ENCODE data around the gene JMJD1C.

Gene JMJD1C

GRCh38 chr10:63206576-63206975, 259.2 kb downstream of the JMJD1C start:
- DNase-seq: no peak

DNA sequence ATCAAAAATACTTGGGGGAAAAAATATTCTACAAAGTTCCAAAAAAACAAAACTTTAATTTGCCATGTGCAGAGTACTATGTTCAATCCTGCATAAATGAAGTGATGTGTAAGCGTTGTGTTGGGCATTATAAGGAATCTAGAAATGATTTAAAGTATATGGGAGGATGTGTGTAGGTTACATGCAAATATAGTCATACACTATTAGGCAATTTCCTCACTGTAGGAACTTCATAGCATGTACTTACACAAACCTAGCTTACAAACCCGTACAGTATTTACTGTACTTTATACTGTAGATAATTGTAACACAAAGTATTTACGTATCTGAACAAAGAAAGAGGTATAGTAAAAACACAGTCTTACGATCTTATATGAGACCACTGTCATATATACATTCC, 260.4 kb downstream of the JMJD1C start:
- DNase-seq: no peak

GRCh38 chr10:63204667-63205391, 260.9 kb downstream of the JMJD1C start:
- no peak for DNase-seq

DNA sequence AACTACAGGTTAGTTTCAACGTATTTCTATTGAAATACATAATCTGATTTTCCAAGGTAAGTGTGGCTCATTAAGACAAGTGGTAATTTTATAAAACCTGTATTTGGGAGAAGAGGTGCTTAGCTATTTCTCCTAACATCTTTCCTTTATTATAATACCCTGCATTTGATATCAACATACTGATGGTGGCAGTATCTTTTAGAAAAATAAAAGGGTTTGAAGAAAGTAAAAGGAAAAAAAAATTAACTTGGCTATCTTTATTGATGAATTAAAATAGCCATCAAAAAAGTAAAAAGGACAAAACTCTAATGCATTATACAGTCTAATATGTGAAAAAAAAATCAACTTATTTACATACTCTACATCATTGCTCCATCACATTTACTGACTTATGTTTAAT, 264.7 kb downstream of the JMJD1C start:
- no peak for DNase-seq

DNA sequence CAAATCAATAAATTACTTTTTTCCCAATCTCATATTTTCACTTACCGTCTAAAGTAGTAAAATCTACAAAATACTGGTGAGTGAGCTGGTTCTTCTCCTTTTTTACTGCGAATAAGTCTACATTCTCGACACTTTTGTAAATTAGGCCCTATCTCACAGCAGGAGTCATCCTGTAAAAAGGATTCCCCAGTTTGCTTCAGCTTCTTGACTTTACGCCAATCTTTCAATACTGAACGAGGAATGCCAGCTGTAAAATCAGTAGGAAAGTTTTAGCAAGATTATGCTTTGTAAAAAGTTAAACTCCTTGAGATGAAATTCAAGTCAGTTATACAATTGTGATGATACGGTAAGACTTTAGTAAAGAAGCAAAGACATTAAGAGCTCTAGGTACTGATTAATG, 265.3 kb downstream of the JMJD1C start:
- no peak for DNase-seq

- no peak for DNase-seq
These were observed 266.1 kb downstream of the JMJD1C start for GRCh38 chr10:63199716-63200115.

DNA sequence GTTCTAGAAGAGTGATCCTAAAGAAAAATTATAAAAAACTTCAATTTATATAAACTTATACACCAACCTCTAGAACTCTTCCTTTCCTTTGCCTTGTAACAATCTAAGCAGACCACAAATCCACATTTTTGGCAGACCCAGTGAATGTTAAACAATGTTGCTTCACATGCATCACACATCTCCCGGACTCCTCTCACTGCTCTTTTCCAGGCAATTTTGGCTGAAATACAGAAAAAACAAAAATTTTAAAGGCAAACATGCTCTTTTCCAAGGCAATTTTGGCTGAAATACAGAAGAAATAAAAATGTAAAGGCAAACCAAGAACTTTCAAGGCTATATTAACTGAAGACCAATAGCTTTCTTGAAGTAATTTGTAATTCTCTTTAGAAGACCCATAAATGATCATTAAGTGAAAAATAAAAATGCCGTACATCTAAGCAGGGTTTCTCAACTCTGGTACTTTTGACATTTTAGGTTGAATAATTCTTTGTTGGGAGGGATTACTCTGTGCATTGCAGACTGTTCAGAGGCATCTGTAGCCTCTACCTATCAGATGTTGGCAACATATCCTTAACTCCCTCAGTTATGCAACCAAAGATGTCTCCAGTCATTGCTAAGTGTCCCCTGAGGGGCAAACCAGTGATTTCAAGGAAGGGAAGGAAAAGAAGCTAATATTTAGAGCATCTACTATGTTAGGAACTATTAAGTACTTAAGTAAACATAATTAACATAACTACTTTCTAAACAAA, 268.3 kb downstream of the JMJD1C start:
- no peak for DNase-seq

GRCh38 chr10:63192826-63193225, 273.0 kb downstream of the JMJD1C start:
- no peak for DNase-seq

- no peak for DNase-seq
These were observed 290.2 kb downstream of the JMJD1C start for GRCh38 chr10:63175534-63175933.

DNA sequence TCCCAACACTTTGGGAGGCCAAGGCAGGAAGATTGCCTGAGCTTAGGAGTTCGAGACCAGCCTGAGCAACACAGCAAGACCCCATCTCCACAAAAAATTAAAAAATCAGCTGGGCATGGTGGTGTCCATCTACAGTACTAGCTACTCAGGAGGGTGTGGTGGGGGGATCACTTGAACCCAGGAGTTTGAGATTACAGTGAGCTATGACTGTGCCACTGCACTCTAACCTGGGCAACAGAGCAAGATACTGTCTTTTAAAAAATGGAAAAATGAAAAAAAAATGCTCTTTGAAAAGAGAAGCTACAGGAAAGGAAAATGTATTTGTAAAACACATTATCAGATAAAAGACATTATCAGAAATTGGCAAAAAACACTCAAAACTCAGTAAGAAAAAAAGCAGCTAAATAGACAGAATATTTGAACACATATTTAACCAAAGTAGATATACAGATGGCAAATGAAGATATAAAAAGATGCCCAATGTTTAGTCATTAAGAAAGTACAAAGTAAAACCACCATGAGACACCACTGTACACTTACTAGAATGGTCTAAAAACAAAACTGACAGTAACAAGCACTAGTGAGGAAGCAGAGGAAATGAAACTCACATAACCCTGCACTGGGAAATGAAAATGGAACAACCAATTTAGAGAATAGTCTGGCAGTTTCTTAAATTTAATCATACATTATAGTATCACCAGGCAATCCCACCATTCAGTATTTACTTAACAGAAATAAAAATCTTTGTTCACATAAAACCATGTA, 292.1 kb downstream of the JMJD1C start:
- DNase-seq: no peak

DNA sequence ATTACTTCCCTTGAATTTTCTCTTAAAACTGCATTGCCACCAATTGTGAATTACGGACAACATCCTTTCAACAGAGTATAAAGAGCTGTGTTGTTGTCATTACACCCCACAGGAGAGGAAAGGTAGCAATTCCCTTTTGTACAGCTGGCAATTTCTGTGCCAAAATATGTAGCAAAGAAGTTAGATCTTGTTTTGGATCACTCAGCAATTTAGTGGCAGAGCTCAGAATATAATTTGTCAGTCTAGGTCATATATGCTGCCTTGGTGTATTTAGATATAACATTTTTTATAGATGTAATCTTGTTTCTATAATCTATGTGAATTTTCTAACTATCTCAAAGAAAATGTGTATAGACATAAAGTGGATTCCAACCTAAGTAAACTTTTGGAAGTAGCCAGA, 293.9 kb downstream of the JMJD1C start:
- no peak for DNase-seq

GRCh38 chr10:63171255-63171855, 294.4 kb downstream of the JMJD1C start:
- no peak for DNase-seq

GRCh38 chr10:63169624-63170023, 296.2 kb downstream of the JMJD1C start:
- DNase-seq: no peak

DNA sequence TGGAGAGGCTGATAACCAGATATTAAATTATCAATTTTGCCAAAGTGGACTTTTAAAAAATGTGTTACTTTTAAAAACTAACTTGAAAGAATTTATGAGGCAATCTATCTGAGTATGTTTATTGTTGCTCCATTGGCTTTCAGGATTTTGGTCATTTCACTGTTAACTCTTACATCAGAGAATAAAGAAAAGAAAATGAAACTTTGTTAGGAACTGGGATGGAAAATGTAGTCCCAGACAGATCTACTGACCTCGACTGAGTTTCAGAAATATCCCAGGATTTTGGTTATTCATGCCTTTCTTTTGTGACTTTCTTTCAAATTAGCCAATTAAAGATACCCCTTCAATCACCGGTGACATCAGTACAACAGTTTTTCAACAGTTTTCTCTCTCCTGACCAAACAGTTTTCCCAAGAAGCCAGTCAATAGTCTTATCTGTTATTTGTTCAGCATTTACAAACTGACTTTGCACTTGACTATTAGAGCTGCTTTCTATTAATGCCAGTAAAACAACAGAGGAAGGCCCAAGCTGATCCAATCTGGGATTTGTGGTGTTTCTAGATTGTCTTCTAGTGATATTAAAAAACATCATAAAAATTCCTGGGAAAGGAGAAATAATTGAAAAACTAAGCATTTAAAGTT, 296.8 kb downstream of the JMJD1C start:
- no peak for DNase-seq

GRCh38 chr10:63166742-63167258, 299.0 kb downstream of the JMJD1C start:
- peak; percentile 65 for DNase-seq

DNA sequence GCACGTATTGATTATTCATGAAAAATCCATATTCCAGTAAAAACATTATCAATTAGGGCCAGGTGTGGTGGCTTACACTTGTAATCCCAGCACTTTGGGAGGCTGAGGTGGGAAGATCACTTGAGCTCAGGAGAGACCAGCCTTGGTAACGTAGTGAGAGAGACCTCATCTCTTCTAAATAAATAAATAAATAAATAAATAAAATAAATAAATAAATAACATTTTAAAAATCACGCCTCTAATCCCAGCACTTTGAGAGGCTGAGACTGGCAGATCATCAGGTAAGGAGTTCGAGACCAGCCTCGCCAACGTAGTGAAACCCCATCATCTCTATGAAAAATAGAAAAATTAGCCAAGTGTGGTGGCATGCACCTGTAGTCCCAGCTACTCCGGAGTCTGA, 300.5 kb downstream of the JMJD1C start:
- no peak for DNase-seq

GRCh38 chr10:63164166-63164623, 301.6 kb downstream of the JMJD1C start:
- DNase-seq: no peak

DNA sequence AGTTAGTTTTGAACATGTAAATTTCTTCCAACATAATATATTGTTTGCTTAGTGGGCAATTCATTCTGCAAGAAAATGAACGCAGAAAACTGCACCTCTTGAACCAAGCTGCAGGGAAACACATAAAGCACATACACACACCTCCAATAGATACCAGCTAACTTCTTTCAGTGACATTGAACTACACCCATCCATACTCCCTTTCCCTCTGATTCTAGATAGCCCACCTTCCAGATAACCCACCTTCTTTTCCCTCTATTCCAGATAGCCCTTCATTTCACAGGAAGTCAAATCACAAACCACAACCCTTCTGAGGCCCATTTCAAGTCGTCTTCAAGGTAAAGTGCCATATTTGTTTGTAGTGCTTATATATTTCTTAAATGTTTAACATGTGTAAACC, 304.2 kb downstream of the JMJD1C start:
- no peak for DNase-seq

GRCh38 chr10:63157845-63158624, 307.7 kb downstream of the JMJD1C start:
- peak; percentile 78 for DNase-seq

DNA sequence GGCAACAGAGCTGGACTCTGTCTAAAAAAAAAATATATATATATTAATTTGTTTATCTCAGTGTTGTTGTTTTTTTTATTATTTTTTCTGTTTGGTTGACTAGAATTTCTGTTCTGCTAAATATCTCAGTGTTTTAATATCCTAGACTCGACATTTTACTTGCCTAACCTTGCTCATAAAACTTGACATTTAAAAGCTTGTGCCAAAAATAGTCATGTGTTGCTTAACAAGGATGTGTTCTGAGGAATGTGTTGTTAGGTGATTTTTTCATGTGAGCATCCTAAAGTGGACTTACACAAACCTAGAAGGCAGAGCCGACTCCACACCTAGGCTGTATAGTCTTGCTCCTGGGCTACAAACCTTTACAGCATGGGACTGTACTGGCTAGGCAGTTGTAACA, 309.5 kb downstream of the JMJD1C start:
- no peak for DNase-seq

DNA sequence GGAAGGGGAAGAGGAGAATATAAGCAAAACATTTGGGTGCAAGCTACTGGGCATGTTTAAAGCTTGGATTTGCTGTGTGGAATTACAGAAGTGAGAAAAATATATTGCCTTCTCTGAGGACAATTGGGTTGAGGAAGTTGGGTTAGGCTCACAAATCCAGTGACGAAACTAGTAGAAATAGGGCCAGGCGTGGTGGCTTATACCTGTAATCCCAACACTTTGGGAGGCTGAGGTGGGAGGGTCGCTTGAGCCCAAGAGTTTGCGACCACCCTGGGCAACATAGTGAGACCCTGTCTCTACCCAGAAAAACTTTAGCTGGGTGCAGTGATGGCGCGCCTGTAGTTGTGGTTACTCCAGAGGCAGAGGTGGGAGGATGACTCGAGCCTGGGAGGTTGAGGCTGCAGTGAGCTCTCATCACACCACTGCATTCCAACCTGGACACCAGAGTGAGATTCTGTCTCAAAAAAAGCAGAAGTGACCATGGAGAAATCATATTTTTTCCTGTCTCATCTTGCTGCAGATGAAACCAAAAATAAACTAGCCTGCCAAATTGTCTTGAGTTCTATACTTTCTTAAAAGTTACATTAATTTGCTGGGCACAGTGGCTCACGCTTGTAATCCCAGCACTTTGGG, 310.3 kb downstream of the JMJD1C start:
- DNase-seq: no peak

Measured in NCI-H146 (cell line).